ENCODE results near the gene COX6B2. TPM values are rescaled to one million over a fixed set of nuclear protein-coding genes. Genes with fewer than 3 reads are reported as not detected.
A peak's percentile ranks its signal among the peaks of the same experiment; 100 is the strongest.

COX6B2 gene
- total RNA-seq, 1 donor from 2014 or later: not detected

GRCh38 chr19:55389386-55390317 is 35.1 kb upstream of the COX6B2 start:
- intact Hi-C loops (cut with micrococcal nuclease): no loop called here
- Histone ChIP-seq H3K4me1 (peaks cover 58% of the 10 kb centered on the region), H3K27me3 (ENCODE audit: low read depth) (no peaks in the 10 kb centered on the region), H3K9me3 (replicated peaks) (no peaks in the 10 kb centered on the region), H3K4me3 (no peak overlapping the region), H3K36me3 (peaks cover 50% of the 10 kb centered on the region), H3K27ac (replicated peaks) (no peak overlapping the region)
- TF ChIP-seq CTCF (IDR thresholded peaks at IDR 0.05; ENCODE audit: borderline replicate concordance): no peak
- DNase-seq: no peak

GRCh38 chr19:55387736-55388497 is 33.4 kb upstream of the COX6B2 start:
- no peaks in the 10 kb centered on the region for H3K9me3 ChIP-seq (replicated peaks)

GRCh38 chr19:55386493-55386971 is 32.0 kb upstream of the COX6B2 start:
- no peaks in the 10 kb centered on the region for H3K27me3 ChIP-seq (ENCODE audit: low read depth)
- DNase-seq: no peak
- no peaks in the 10 kb centered on the region for H3K9me3 ChIP-seq (replicated peaks)
- H3K4me3 ChIP-seq: peak overlapping the region; percentile 85
- TF ChIP-seq CTCF (IDR thresholded peaks at IDR 0.05; ENCODE audit: borderline replicate concordance): no peak
- peaks cover 43% of the 10 kb centered on the region for H3K36me3 ChIP-seq
- intact Hi-C loops (cut with micrococcal nuclease): no loop called here
- peak overlapping the region; percentile 95 for H3K27ac ChIP-seq (replicated peaks)
- peaks cover 71% of the 10 kb centered on the region for H3K4me1 ChIP-seq

More at GRCh38 chr19:55387736-55388497, 33.4 kb upstream of the COX6B2 start:
- intact Hi-C loops (cut with micrococcal nuclease): no loop called here
- H3K36me3 ChIP-seq: peaks cover 50% of the 10 kb centered on the region
- DNase-seq: no peak
- peaks cover 70% of the 10 kb centered on the region for H3K4me1 ChIP-seq
- no peak for TF ChIP-seq CTCF (IDR thresholded peaks at IDR 0.05; ENCODE audit: borderline replicate concordance)
- H3K4me3 ChIP-seq: peak overlapping the region; percentile 85
- H3K27me3 ChIP-seq (ENCODE audit: low read depth): no peaks in the 10 kb centered on the region
- no peak overlapping the region for H3K27ac ChIP-seq (replicated peaks)

GRCh38 chr19:55385724-55386492 is 31.4 kb upstream of the COX6B2 start, which contains the start of gene RPL28:
TSS of gene RPL28 (plus strand) at chr19:55385932. CDS start at chr19:55386358, 426 bp downstream.
- Histone ChIP-seq H3K4me3 (peak within 1 kb of the TSS; percentile 85), H3K27me3 (ENCODE audit: low read depth) (no peaks in the 10 kb centered on the region), H3K9me3 (replicated peaks) (no peaks in the 10 kb centered on the region), H3K36me3 (peaks cover 39% of the 10 kb centered on the region), H3K4me1 (peaks cover 64% of the 10 kb centered on the region), H3K27ac (replicated peaks) (peak within 1 kb of the TSS; percentile 95)
- no peak for TF ChIP-seq CTCF (IDR thresholded peaks at IDR 0.05; ENCODE audit: borderline replicate concordance)
- peak; percentile 97 for DNase-seq
- intact Hi-C loops (cut with micrococcal nuclease): no loop called here

All from left ventricle myocardium inferior (tissue), 1 donor.